Inflammatory macrophage treated with lipopolysaccharide for 1 hour (primary cell): ENCODE results near the gene UQCC2.

Experiments
- DNase-seq, 2 donors: peaks; one replicate each; pipeline ENCODE4 v3.0.0-alpha.2; 2020 to 2022

The UQCC2 gene

GRCh38 chr6:33711140-33712129, at the start of gene UQCC2:
Gene UQCC2, minus strand, starts transcription at chr6:33711700. Its CDS starts 14 bp downstream, at chr6:33711686.
- peak; percentile 95 to 98 for DNase-seq

- DNase-seq, result no peak
Observed at GRCh38 chr6:33759887-33760629, 48.6 kb upstream of the UQCC2 start.

- DNase-seq, result no peak
Observed at GRCh38 chr6:33758815-33759216, 47.3 kb upstream of the UQCC2 start.

DNA sequence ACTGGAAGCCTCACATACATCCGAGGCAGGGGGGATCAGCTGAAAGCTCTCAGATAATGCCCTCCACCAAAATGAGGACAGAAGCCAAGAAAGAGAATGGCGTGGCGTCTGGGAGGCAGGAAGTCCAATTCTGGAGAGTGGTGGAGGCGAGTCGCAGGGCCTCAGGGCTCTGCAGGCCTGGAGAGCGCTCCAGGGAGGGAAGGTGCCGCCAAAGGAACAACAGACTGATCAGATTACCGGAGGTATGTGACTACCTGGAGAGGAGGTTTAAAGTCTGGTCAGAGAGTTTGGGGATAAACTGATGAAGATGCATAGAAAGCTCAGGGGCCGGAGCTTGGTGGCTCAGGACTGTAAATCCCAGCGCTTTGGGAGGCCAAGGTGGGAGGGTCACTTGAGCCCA, 46.4 kb upstream of the UQCC2 start:
- DNase-seq, result no peak

- no peak for DNase-seq
Observed at GRCh38 chr6:33757113-33757512, 45.6 kb upstream of the UQCC2 start.

GRCh38 chr6:33756211-33756954, 44.9 kb upstream of the UQCC2 start:
- no peak for DNase-seq

DNA sequence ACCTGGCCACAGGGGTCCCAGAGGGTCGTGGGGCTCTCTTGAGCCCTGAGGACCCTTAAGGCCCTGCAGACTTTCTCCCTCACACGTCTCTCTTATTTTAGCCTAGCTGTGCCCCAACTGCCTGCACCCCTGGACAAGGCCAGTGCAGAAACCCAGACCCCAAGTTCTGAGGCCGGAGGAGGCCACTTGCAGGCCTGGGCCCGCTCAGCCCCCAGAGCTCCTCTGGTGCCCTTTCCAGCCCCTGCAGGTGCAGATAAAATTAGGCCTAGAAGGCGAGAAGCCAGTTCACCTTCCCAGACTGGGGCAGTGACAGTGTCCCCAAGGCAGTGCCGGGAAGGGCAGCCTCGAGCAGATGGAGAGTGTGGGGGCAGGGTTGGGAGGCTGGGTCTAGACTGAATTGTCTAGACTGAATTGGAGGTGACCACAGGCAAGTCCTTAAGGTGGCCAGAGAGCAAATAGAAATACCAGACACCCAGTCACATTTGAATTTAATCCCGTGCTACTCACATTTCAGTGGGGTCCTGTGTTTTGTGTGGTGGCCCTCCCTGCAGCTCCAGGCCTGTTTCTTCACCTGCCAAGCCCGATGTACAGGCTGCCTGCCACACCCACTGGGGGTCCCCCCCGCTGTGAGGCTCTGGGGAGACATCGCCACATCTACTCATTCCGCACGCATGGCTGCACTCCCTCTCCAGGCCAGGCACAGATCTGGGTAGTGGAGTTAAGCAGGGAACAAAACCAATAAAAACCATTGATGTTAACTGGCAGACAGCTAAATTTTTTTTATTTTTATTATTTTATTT, 43.8 kb upstream of the UQCC2 start:
- DNase-seq, result no peak

GRCh38 chr6:33754222-33754621, 42.7 kb upstream of the UQCC2 start:
- no peak for DNase-seq

DNA sequence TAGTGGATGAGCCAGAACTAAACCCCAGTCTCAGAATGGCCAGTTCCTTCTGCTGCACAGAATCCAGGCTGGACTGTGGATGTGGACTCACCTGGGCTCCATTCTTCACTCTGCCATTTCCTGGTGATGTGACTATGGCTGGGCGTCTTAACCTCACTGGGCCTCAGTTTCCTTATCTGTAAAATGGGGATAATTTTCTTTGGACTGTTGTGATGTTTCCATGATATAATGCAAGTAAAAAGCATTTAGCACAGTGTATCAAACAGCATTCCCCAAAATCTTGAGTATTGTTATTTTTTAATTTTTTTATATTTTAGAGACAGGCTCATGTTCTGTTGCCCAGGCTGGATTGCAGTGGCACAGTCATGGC, 41.1 kb upstream of the UQCC2 start:
- no peak for DNase-seq

DNA sequence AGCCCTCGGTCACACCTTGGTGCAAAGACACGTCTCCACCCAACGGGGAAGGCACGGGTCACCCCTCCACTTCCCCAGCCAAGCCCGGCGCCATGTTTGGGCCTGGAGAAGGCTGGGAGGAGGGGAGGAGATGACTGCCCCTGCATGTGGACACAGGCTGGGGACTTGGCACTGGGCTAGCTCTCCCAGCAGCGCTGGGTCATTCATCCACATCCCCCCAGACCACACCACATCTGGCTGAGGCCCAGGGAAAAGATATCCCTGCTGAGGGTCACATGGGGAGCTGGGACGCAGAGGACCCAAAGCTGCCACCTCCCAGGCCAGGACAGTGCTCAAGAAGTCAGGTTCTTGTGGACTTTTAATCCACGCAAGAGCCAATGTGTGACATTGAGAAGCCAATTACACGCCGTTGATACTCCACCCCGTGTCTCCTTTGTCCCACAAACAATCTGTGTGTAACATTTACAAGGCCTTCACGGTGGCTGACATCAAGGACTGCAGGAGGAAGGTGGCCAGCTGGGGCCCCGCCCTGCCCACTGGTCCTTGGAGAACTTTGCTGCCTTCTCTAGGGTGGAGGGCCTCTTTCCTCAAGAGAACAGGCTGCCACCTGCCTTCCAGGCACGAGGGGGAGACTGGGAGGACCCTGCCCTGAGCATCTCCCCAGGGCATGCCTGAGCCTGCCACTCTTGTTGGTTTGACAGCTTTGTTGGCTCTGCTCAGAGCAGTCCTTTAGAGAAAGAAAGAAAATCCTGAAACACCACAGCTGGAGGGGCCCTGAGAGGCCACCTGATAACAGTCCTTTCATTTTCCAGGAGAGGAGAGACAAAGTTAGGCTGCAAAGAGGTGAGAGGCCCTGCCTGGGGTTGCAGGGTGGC, 40.5 kb upstream of the UQCC2 start:
- DNase-seq, result no peak

DNA sequence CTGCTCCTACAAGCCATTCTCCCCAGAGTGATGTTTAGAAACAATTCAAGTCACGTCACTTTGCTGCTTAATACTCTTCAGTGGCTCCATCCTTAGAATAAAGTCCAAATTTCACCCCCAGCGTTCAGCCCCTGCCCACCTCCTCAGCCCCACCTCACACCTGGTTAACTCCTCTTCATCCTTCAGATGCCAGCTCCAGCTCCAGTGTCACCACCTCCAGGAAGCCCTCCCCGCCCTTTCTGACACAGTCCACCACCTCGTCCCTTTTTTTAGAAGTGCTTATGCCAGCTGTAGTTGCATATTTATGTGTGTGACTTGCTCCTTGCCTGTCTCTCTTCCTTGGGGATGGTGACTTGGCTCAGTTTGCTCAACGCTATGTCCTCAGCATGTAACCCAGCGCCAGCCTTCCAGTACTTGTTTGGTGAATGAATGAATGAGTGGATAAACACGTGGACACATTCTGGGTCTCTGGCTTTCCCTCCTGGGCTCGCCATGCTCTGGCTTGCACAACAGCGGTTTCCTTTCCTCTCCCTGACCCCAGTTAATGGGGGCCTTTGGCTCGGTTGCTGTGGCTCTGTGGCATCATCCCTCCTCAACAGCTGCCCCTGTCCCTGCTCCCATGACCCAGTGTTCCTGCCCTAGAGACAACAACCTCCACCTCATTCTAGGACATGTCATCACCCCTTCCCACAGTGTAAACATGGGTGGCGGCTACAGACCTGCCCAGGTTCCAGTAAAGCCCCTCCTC, 38.9 kb upstream of the UQCC2 start:
- DNase-seq, result no peak

DNA sequence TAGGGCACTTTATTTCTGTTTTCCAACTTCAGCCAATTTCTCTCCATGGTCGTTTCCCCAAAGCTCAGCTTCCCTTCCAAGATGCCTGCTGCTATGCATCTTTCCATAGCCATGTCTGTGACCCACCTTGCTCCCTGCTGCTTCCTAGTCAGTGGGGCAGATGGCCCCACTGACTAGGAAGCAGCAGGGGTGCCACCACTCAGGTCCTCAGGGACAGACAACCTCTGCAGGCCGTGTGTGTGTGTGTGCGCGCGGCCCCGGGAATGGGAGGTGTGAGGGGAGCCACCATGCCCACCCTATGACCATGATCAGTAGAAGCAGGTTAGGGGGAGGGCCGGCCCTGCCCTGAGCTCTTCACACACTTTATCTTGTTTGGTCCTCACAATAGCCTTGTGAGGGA, 37.9 kb upstream of the UQCC2 start:
- no peak for DNase-seq

DNA sequence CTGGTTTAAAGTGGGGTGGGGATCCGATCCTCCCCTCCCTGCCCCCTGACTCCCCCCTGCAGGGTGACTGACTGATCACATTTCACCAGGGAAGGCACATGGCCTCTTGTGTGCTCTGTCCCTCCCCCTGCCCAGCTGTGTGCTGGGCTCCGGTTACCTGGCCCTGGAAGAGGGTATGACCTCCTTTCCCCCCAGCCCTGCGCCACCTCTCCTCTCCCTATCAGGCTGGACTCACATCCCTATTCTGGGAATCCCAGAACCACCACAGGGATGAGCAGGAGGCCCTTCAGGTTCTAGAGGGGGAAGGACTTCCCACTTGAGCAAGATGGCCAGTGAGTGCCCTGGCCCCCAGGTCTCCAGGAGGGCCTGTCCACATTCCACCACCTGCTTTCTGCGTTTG, 37.3 kb upstream of the UQCC2 start:
- no peak for DNase-seq

- no peak for DNase-seq
Observed at GRCh38 chr6:33747823-33748222, 36.3 kb upstream of the UQCC2 start.

DNA sequence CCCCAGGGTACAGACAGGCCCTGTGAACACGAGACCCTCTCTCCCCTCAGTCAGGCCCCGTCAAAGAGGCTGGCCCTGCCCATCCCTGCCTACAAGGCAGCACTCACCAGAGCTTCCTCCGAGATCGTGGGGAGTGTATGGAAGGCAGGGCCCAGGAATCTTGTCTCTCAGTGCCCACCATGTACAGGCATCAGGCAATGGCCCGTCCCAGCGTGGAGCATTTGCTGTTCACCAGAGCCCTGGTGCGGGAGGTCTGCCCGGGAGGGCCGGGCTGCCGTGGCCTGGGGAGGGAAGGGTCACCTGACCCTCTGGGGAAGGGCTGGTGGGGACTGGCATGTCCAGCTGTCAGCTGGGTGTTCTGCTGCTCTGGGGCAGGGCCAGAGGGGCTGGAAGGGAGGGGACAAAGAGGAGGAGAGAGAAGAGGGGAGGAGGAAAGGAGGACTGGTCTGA, 35.2 kb upstream of the UQCC2 start, which contains the start of gene IP6K3:
TSS of gene IP6K3 (minus strand) at position 255 of the 450 bp plus-strand sequence. CDS start 11,429 bp downstream, outside the sequence.
- DNase-seq, result no peak

DNA sequence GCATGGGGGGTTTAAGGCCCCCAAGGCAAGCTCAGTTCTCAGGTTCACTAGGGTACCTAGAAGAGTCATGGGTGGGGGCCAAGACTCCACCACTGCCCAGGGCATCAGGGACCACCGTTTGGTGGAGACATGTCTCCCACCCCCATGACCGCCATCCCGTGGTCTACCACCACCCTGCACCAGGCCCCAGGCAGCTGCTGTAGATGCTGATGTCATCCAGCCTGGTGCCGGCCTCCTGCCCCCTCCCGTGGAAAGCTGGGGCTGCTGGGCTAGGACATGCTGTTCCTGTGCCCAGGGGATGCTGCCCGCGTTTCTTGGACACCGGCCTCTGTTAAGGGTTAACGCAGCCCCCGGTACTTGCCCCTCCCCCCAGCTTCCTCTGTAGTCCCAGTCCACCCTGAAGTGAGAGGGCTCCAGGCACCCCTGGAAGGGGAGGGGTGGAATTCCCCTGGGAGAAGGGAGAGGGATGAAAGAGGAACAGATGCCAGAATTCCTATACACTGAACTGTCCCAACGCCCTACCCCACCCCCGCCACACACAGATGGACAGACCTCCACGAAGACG, 34.6 kb upstream of the UQCC2 start:
- DNase-seq, result no peak

GRCh38 chr6:33745548-33745947, 34.0 kb upstream of the UQCC2 start:
- no peak for DNase-seq

- no peak for DNase-seq
Observed at GRCh38 chr6:33744895-33745546, 33.5 kb upstream of the UQCC2 start.
